ENCODE measurements around the gene CCL24. TPM values are rescaled to one million over a fixed set of nuclear protein-coding genes. Genes with fewer than 3 reads are reported as not detected.

CCL24 gene
- polyA plus RNA-seq, 3 donors, result 1.2 TPM; not detected in 2

DNA sequence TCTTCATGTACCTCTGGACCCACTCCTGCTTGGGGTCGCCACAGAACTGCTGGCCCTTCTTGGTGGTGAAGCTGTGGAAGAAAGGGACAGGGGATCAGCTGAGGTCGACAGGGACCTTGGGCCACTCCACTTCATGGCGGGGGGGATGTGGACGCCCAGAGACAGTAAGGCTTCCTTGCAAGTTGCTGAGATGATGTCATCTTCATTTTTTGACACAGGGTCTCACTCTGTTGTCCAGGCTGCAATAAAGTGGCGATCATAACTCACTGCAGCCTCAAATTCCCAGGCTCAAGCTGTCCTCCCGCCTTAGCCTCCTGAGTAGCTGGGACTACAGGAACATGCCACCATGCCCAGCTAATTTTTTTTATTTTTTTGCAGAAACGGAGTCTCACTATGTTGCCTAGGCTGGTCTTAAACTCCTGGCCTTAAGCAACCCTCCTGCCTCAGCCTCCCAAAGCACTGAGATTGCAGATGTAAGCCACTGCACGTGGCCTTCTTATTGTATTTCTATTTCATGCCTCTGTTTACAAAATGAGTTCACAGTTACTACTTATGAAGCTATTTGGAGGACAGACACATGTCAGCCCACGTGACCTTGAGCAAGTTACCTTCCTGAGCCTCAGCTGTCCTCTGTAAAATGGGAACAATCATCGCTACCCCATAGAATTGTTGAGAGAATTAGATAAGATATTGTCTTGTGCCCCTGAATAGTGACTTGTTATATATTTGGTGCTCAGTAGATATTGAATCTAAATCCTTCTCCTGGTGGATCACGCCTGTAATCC, 1.5 kb downstream of the CCL24 start:
- TF ChIP-seq, protein P1, sequence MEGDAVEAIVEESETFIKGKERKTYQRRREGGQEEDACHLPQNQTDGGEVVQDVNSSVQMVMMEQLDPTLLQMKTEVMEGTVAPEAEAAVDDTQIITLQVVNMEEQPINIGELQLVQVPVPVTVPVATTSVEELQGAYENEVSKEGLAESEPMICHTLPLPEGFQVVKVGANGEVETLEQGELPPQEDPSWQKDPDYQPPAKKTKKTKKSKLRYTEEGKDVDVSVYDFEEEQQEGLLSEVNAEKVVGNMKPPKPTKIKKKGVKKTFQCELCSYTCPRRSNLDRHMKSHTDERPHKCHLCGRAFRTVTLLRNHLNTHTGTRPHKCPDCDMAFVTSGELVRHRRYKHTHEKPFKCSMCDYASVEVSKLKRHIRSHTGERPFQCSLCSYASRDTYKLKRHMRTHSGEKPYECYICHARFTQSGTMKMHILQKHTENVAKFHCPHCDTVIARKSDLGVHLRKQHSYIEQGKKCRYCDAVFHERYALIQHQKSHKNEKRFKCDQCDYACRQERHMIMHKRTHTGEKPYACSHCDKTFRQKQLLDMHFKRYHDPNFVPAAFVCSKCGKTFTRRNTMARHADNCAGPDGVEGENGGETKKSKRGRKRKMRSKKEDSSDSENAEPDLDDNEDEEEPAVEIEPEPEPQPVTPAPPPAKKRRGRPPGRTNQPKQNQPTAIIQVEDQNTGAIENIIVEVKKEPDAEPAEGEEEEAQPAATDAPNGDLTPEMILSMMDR (IDR thresholded peaks at IDR 0.05), result no peak
- no peak overlapping the region for H3K4me2 ChIP-seq (replicated peaks; ENCODE audit: extremely low read depth, low read length, poor library complexity, severe bottlenecking)
- H3K27ac ChIP-seq (ENCODE audit: low read depth in 1 of 2, low read length in 2 of 2), result no peak overlapping the region
- H3K4me1 Mint-ChIP-seq, result peaks cover 17% of the 10 kb centered on the region
- no peaks in the 10 kb centered on the region for H3K79me2 ChIP-seq (ENCODE audit: insufficient read depth, low read length)
- DNase-seq, result no peak
- 88% methylated on average over 7 of the region's 11 CpGs for WGBS (ENCODE audit: insufficient coverage)
- H3K4me3 ChIP-seq (replicated peaks in 1 of 3; ENCODE audit: low read depth in 2 of 3, low read length in 3 of 3), result no peak overlapping the region
- no peaks in the 10 kb centered on the region for H3K36me3 ChIP-seq (replicated peaks in 1 of 2; ENCODE audit: control insufficient read depth in 1 of 2, insufficient read depth in 2 of 2, low read length in 2 of 2)
- H3K27me3 Mint-ChIP-seq (ENCODE audit: low read depth in 3 of 3), result peaks cover 17 to 25% (median 19%) of the 10 kb centered on the region in 3 donors
- H3K27ac Mint-ChIP-seq, result no peak overlapping the region
- intact Hi-C loops (cut with micrococcal nuclease), result loop anchor here in 1 of 2 donors (10.0 kb wide), 1 partner anchor 53 kb away; no protein-coding TSS in a partner anchor
- no peak overlapping the region for H3K4me3 Mint-ChIP-seq
- H4K20me1 ChIP-seq (ENCODE audit: insufficient read depth, low read length), result no peaks in the 10 kb centered on the region
- peaks cover 7 to 16% (median 13%) of the 10 kb centered on the region in 7 donors for H3K9me3 Mint-ChIP-seq
- no peak overlapping the region for H3K9ac ChIP-seq (ENCODE audit: insufficient read depth, low read length, poor library complexity, severe bottlenecking)
- H3K27me3 ChIP-seq (ENCODE audit: control insufficient read depth in 2 of 2, insufficient read depth in 2 of 2, low read length in 2 of 2), result peaks cover 0 to 7% of the 10 kb centered on the region in 2 donors
- peaks cover 12 to 15% of the 10 kb centered on the region in 2 donors for H3K9me3 ChIP-seq (replicated peaks in 1 of 2; ENCODE audit: control insufficient read depth in 1 of 2, insufficient read depth in 1 of 2, low read length in 2 of 2)
- H3K4me1 ChIP-seq (ENCODE audit: control insufficient read depth in 1 of 2, insufficient read depth in 2 of 2, low read length in 2 of 2), result peaks cover 11 to 21% of the 10 kb centered on the region in 2 donors
- H3K36me3 Mint-ChIP-seq, result no peaks in the 10 kb centered on the region
- no peak overlapping the region for H2AFZ ChIP-seq (ENCODE audit: insufficient read depth, low read depth, low read length, poor library complexity, severe bottlenecking)

DNA sequence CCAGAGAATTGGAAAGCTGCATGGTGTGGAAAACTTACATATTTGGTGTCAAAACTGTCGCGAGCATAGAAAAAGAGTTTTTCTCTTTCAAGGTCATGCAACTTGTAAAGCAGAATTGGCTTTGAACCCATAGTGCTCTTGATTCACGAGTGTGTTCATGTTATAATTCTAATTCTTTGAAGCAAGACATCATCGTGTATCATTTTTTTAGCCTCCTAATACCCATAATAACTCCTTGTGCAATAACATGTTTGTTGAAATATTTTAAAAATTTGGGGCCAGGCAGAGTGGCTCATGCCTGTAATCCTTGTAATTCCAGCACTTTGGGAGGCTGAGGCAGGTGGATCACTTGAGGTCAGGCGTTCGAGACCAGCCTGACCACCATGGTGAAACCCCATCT, 4.2 kb downstream of the CCL24 start:
- DNase-seq, result no peak
- Histone ChIP-seq H4K20me1 (ENCODE audit: insufficient read depth, low read length) (no peaks in the 10 kb centered on the region), H3K27me3 (ENCODE audit: control insufficient read depth in 2 of 2, insufficient read depth in 2 of 2, low read length in 2 of 2) (no peaks in the 10 kb centered on the region), H3K36me3 (replicated peaks in 1 of 2; ENCODE audit: control insufficient read depth in 1 of 2, insufficient read depth in 2 of 2, low read length in 2 of 2) (no peaks in the 10 kb centered on the region), H3K9ac (ENCODE audit: insufficient read depth, low read length, poor library complexity, severe bottlenecking) (no peak overlapping the region), H3K27ac (ENCODE audit: low read depth in 1 of 2, low read length in 2 of 2) (no peak overlapping the region), H3K4me2 (replicated peaks; ENCODE audit: extremely low read depth, low read length, poor library complexity, severe bottlenecking) (no peak overlapping the region), H3K4me3 (replicated peaks in 1 of 3; ENCODE audit: low read depth in 2 of 3, low read length in 3 of 3) (no peak overlapping the region), H3K4me1 (ENCODE audit: control insufficient read depth in 1 of 2, insufficient read depth in 2 of 2, low read length in 2 of 2) (peaks cover 11 to 15% of the 10 kb centered on the region in 2 donors), H3K79me2 (ENCODE audit: insufficient read depth, low read length) (no peaks in the 10 kb centered on the region), H3K9me3 (replicated peaks in 1 of 2; ENCODE audit: control insufficient read depth in 1 of 2, insufficient read depth in 1 of 2, low read length in 2 of 2) (peaks cover 22 to 30% of the 10 kb centered on the region in 2 donors), H2AFZ (ENCODE audit: insufficient read depth, low read depth, low read length, poor library complexity, severe bottlenecking) (no peak overlapping the region)
- H3K9me3 Mint-ChIP-seq, result peaks cover 15 to 34% (median 25%) of the 10 kb centered on the region in 7 donors
- WGBS (ENCODE audit: insufficient coverage), result no CpG with 5 or more reads among the region's 6 CpGs
- peaks cover 13% of the 10 kb centered on the region for H3K4me1 Mint-ChIP-seq
- peaks cover 0 to 2% of the 10 kb centered on the region in 2 donors for H3K36me3 Mint-ChIP-seq
- intact Hi-C loops (cut with micrococcal nuclease), result no loop called here
- TF ChIP-seq, protein P1 (IDR thresholded peaks at IDR 0.05), result no peak
- H3K4me3 Mint-ChIP-seq, result no peak overlapping the region
- H3K27ac Mint-ChIP-seq, result no peak overlapping the region
- peaks cover 6 to 9% (median 7%) of the 10 kb centered on the region in 3 donors for H3K27me3 Mint-ChIP-seq (ENCODE audit: low read depth in 3 of 3)

Measured in CD14-positive monocyte (primary cell).